AG09309 (cell line): ENCODE results near the gene HLA-DOB.

Experiments
- DNase-seq: peaks from one replicate; pipeline ENCODE4 v3.0.0-alpha.2; 2010; ENCODE audit warnings: low read depth
- H3K4me3 ChIP-seq: 2 replicates; pipeline ENCODE4 v1.5.1; 2011; ENCODE audit warnings: mild to moderate bottlenecking, low read depth, low read length, moderate library complexity; ENCODE audit not compliant: control insufficient read depth
- CTCF ChIP-seq: IDR thresholded peaks from 2 replicates; pipeline ENCODE4 v1.5.1; 2011; ENCODE audit warnings: mild to moderate bottlenecking, low read depth, low read length, inconsistent platforms; ENCODE audit not compliant: insufficient read depth, control insufficient read depth; ENCODE audit errors: missing control alignments

The HLA-DOB gene

GRCh38 chr6:32851025-32851424 lies 34.2 kb upstream of the HLA-DOB start:
- TF ChIP-seq CTCF: no peak

GRCh38 chr6:32849126-32849525 lies 32.3 kb upstream of the HLA-DOB start:
- TF ChIP-seq CTCF: no peak
- DNase-seq: no peak
- no peak overlapping the region for H3K4me3 ChIP-seq

More at GRCh38 chr6:32851025-32851424, 34.2 kb upstream of the HLA-DOB start:
- no peak overlapping the region for H3K4me3 ChIP-seq
- DNase-seq: no peak

- DNase-seq: no peak
- H3K4me3 ChIP-seq: no peak overlapping the region
- TF ChIP-seq CTCF: no peak
Measured at GRCh38 chr6:32847795-32848194, 31.0 kb upstream of the HLA-DOB start.

- H3K4me3 ChIP-seq: no peak overlapping the region
- DNase-seq: no peak
- no peak for TF ChIP-seq CTCF
Measured at GRCh38 chr6:32847004-32847403, 30.2 kb upstream of the HLA-DOB start.

GRCh38 chr6:32845384-32845884 lies 28.6 kb upstream of the HLA-DOB start:
- no peak for DNase-seq

GRCh38 chr6:32844839-32845383 lies 28.1 kb upstream of the HLA-DOB start:
- TF ChIP-seq CTCF: no peak
- peak overlapping the region; percentile 65; the same call in 1 of the 2 replicates for H3K4me3 ChIP-seq

More at GRCh38 chr6:32845384-32845884, 28.6 kb upstream of the HLA-DOB start:
- no peak for TF ChIP-seq CTCF
- no peak overlapping the region for H3K4me3 ChIP-seq

More at GRCh38 chr6:32844839-32845383, 28.1 kb upstream of the HLA-DOB start:
- no peak for DNase-seq
